Measurements from ENCODE around the gene TMEM95. TPM values are rescaled to one million over a fixed set of nuclear protein-coding genes. Genes with fewer than 3 reads are reported as not detected.
A peak's percentile ranks its signal among the peaks of the same experiment; 100 is the strongest.

Gene TMEM95
- polyA plus RNA-seq, 2 donors, result 0.18 TPM; not detected in 1

DNA sequence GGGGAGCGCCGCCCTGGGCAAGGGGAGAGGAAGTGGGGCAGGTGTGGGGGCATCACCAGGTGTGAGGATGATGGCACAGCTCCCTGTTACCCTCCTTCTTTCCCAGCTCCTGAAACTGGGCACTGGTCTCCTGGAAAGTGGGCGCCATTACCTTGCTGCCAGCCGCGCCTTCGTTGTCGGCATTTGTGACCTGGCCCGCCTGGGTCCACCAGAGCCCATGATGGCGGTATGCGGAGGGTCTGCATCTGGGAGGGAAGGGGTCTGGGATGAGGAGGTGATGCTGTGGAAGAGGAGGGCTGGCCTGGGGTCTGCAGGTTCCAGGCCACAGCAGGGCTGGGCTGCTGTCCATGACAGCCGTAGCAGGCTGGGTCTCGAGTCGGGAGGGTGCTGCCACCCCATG is 13.1 kb upstream of the TMEM95 start:
- Histone ChIP-seq H3K4me1 (ENCODE audit: control insufficient read depth in 2 of 2, insufficient read depth in 2 of 2, low read length in 1 of 2) (no peaks in the 10 kb centered on the region), H3K4me3 (ENCODE audit: low read depth in 1 of 2, low read length in 2 of 2) (no peak overlapping the region), H3K9me3 (ENCODE audit: control insufficient read depth in 2 of 2, insufficient read depth in 1 of 2, low read depth in 1 of 2, low read length in 1 of 2) (no peaks in the 10 kb centered on the region), H3K27me3 (ENCODE audit: control insufficient read depth in 1 of 2, insufficient read depth in 2 of 2, low read length in 2 of 2) (no peaks in the 10 kb centered on the region), H3K36me3 (ENCODE audit: control insufficient read depth in 2 of 2, insufficient read depth in 2 of 2, low read length in 1 of 2) (no peaks in the 10 kb centered on the region), H3K27ac (ENCODE audit: low read depth in 2 of 2, low read length in 1 of 2) (no peak overlapping the region)
- 91 to 92% methylated on average over 13 of the region's 13 CpGs for WGBS, 2 donors

DNA sequence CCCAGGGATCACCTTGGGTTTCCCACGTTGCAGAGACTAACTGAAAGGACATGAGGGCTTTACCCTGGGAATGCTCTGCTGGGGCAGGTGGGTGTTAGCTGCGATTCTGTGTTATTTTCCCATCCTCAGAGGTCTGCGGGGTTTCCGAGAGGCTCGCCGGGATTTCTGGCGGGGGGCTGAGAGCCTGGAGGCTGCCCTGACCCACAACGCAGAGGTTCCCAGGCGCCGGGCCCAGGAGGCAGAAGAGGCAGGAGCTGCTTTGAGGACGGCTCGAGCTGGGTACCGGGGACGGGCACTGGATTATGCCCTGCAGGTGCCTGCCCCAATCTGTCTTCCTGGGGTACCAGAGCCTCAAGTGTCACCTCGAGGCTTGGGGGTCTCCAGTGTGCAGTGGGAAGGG is 11.7 kb upstream of the TMEM95 start:
- no peaks in the 10 kb centered on the region for H3K4me1 ChIP-seq (ENCODE audit: control insufficient read depth in 2 of 2, insufficient read depth in 2 of 2, low read length in 1 of 2)
- H3K9me3 ChIP-seq (ENCODE audit: control insufficient read depth in 2 of 2, insufficient read depth in 1 of 2, low read depth in 1 of 2, low read length in 1 of 2), result no peaks in the 10 kb centered on the region
- H3K4me3 ChIP-seq (ENCODE audit: low read depth in 1 of 2, low read length in 2 of 2), result no peak overlapping the region
- H3K27ac ChIP-seq (ENCODE audit: low read depth in 2 of 2, low read length in 1 of 2), result no peak overlapping the region
- no peaks in the 10 kb centered on the region for H3K27me3 ChIP-seq (ENCODE audit: control insufficient read depth in 1 of 2, insufficient read depth in 2 of 2, low read length in 2 of 2)
- 68% methylated on average over 15 of the region's 15 CpGs for WGBS, 2 donors
- peaks cover 0 to 5% of the 10 kb centered on the region in 2 donors for H3K36me3 ChIP-seq (ENCODE audit: control insufficient read depth in 2 of 2, insufficient read depth in 2 of 2, low read length in 1 of 2)

- H3K4me1 ChIP-seq (ENCODE audit: control insufficient read depth in 2 of 2, insufficient read depth in 2 of 2, low read length in 1 of 2), result peaks cover 0 to 5% of the 10 kb centered on the region in 2 donors
- no peak overlapping the region for H3K4me3 ChIP-seq (ENCODE audit: low read depth in 1 of 2, low read length in 2 of 2)
- H3K9me3 ChIP-seq (ENCODE audit: control insufficient read depth in 2 of 2, insufficient read depth in 1 of 2, low read depth in 1 of 2, low read length in 1 of 2), result no peaks in the 10 kb centered on the region
- no peak overlapping the region for H3K27ac ChIP-seq (ENCODE audit: low read depth in 2 of 2, low read length in 1 of 2)
- H3K27me3 ChIP-seq (ENCODE audit: control insufficient read depth in 1 of 2, insufficient read depth in 2 of 2, low read length in 2 of 2), result no peaks in the 10 kb centered on the region
- peaks cover 0 to 5% of the 10 kb centered on the region in 2 donors for H3K36me3 ChIP-seq (ENCODE audit: control insufficient read depth in 2 of 2, insufficient read depth in 2 of 2, low read length in 1 of 2)
- 68 to 79% methylated on average over 18 of the region's 18 CpGs for WGBS, 2 donors
Observed at GRCh38 chr17:7346761-7347614, 8.0 kb upstream of the TMEM95 start.

DNA sequence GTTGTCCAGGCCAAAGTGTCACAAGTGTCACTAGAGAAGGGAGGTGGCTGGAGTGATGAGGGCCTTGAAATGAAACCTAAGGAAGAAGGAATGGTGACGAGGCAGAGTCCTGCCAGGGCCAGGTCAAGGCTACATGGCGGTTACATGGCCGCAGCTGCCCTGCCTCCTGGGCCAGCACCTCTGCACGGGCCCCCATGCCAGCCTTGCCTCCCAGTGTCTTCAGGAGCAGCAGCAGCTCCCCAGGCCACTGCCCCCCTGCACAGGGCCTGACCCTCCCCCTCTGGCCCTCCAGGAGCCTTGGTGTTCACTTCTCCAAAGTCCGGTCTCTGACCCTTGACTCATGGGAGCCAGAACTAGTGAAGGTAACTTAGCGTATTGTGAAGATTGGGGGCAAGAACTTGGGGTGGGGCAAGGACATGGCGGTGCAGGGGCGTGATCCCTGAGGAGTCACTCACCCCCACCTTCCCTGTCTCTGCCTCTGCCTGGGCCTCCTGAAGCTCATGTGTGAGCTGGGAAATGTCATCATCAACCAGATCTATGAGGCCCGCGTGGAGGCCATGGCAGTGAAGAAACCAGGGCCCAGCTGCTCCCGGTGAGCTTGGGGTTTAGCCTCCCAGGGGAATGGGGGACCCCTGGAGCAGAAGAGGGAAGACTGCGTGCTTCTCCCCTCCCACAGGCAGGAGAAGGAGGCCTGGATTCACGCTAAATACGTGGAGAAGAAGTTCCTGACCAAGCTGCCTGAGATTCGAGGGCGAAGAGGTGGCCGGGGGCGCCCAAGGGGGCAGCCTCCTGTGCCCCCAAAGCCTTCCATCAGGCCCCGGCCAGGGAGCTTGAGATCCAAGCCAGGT is 7.1 kb upstream of the TMEM95 start:
- 69 to 70% methylated on average over 19 of the region's 19 CpGs for WGBS, 2 donors
- H3K27ac ChIP-seq (ENCODE audit: low read depth in 2 of 2, low read length in 1 of 2), result no peak overlapping the region
- H3K4me1 ChIP-seq (ENCODE audit: control insufficient read depth in 2 of 2, insufficient read depth in 2 of 2, low read length in 1 of 2), result peaks cover 2 to 6% of the 10 kb centered on the region in 2 donors
- H3K4me3 ChIP-seq (ENCODE audit: low read depth in 1 of 2, low read length in 2 of 2), result no peak overlapping the region
- H3K36me3 ChIP-seq (ENCODE audit: control insufficient read depth in 2 of 2, insufficient read depth in 2 of 2, low read length in 1 of 2), result peaks cover 0 to 5% of the 10 kb centered on the region in 2 donors
- H3K9me3 ChIP-seq (ENCODE audit: control insufficient read depth in 2 of 2, insufficient read depth in 1 of 2, low read depth in 1 of 2, low read length in 1 of 2), result no peaks in the 10 kb centered on the region
- H3K27me3 ChIP-seq (ENCODE audit: control insufficient read depth in 1 of 2, insufficient read depth in 2 of 2, low read length in 2 of 2), result no peaks in the 10 kb centered on the region

GRCh38 chr17:7348478-7349242 is 6.3 kb upstream of the TMEM95 start:
- H3K27me3 ChIP-seq (ENCODE audit: control insufficient read depth in 1 of 2, insufficient read depth in 2 of 2, low read length in 2 of 2), result no peaks in the 10 kb centered on the region
- H3K4me1 ChIP-seq (ENCODE audit: control insufficient read depth in 2 of 2, insufficient read depth in 2 of 2, low read length in 1 of 2), result peaks cover 10 to 11% of the 10 kb centered on the region in 2 donors
- H3K36me3 ChIP-seq (ENCODE audit: control insufficient read depth in 2 of 2, insufficient read depth in 2 of 2, low read length in 1 of 2), result peaks cover 0 to 5% of the 10 kb centered on the region in 2 donors
- no peak overlapping the region for H3K4me3 ChIP-seq (ENCODE audit: low read depth in 1 of 2, low read length in 2 of 2)
- no peaks in the 10 kb centered on the region for H3K9me3 ChIP-seq (ENCODE audit: control insufficient read depth in 2 of 2, insufficient read depth in 1 of 2, low read depth in 1 of 2, low read length in 1 of 2)
- no peak overlapping the region for H3K27ac ChIP-seq (ENCODE audit: low read depth in 2 of 2, low read length in 1 of 2)
- 65 to 72% methylated on average over 17 to 19 of the region's 19 CpGs for WGBS, 2 donors

DNA sequence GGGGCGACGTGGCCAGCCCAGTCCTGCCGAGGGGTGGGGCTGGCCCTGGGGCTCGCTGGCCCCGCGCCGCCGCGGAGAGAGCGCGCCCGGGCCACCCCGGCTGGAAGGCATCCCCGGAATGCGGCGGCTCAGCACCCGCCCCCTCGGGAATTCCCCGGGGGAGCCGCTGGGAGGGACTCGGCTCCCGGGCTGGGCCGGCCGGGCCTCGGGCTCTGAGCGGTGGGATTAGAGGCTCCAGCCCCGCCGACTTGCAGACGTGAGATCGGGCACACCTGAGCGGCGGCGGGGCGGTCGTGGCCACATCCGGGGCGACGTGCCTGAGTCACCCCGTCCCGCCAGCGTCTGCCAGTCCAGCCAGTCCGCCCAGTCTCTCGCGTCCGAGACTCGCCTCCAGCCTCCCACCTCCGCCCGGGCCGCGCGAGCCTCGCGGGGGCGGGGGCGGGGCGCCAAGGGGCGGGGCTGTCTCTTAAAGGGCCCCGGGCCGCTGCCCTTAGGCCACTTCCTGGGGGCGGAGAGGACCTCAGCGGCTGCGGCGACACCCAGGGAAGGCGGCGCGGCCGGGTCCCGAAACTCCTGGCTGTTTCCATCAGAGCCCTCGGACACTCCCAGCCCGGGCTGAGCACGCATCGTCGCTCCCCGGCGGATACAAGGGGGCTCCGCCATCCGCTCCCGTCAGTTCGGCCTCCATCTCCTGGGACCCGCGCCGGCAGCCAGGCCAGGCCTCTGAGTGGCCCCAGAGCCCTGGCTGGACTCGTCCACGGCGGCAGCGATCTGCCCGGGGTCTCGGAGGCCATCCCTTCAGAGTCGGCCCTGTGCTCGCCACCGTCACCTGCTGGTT is 3.1 kb upstream of the TMEM95 start, which contains the start of gene KCTD11:
Gene KCTD11 (plus strand): TSS at position 498 of the 838 bp plus-strand sequence.
- Histone ChIP-seq H3K27me3 (ENCODE audit: control insufficient read depth in 1 of 2, insufficient read depth in 2 of 2, low read length in 2 of 2) (no peaks in the 10 kb centered on the region), H3K4me1 (ENCODE audit: control insufficient read depth in 2 of 2, insufficient read depth in 2 of 2, low read length in 1 of 2) (peaks cover 11 to 26% of the 10 kb centered on the region in 2 donors), H3K27ac (ENCODE audit: low read depth in 2 of 2, low read length in 1 of 2) (peak within 1 kb of the TSS; percentile 93 to 99), H3K36me3 (ENCODE audit: control insufficient read depth in 2 of 2, insufficient read depth in 2 of 2, low read length in 1 of 2) (peaks cover 0 to 8% of the 10 kb centered on the region in 2 donors), H3K4me3 (ENCODE audit: low read depth in 1 of 2, low read length in 2 of 2) (peak within 1 kb of the TSS; percentile 79), H3K9me3 (ENCODE audit: control insufficient read depth in 2 of 2, insufficient read depth in 1 of 2, low read depth in 1 of 2, low read length in 1 of 2) (no peaks in the 10 kb centered on the region)
- WGBS, 2 donors, result 1% methylated on average over 74 to 91 of the region's 91 CpGs

GRCh38 chr17:7352503-7352889 is 2.5 kb upstream of the TMEM95 start:
- H3K27ac ChIP-seq (ENCODE audit: low read depth in 2 of 2, low read length in 1 of 2), result peak overlapping the region; percentile 93 to 99

GRCh38 chr17:7352910-7353635 is 1.9 kb upstream of the TMEM95 start:
- peaks cover 0 to 4% of the 10 kb centered on the region in 2 donors for H3K36me3 ChIP-seq (ENCODE audit: control insufficient read depth in 2 of 2, insufficient read depth in 2 of 2, low read length in 1 of 2)
- 89 to 91% methylated on average over 37 of the region's 37 CpGs for WGBS, 2 donors
- peak overlapping the region; percentile 79 for H3K4me3 ChIP-seq (ENCODE audit: low read depth in 1 of 2, low read length in 2 of 2)
- peaks cover 11 to 26% of the 10 kb centered on the region in 2 donors for H3K4me1 ChIP-seq (ENCODE audit: control insufficient read depth in 2 of 2, insufficient read depth in 2 of 2, low read length in 1 of 2)
- peak overlapping the region; percentile 93 to 99 for H3K27ac ChIP-seq (ENCODE audit: low read depth in 2 of 2, low read length in 1 of 2)
- no peaks in the 10 kb centered on the region for H3K27me3 ChIP-seq (ENCODE audit: control insufficient read depth in 1 of 2, insufficient read depth in 2 of 2, low read length in 2 of 2)
- H3K9me3 ChIP-seq (ENCODE audit: control insufficient read depth in 2 of 2, insufficient read depth in 1 of 2, low read depth in 1 of 2, low read length in 1 of 2), result no peaks in the 10 kb centered on the region

More at GRCh38 chr17:7352503-7352889, 2.5 kb upstream of the TMEM95 start:
- H3K4me1 ChIP-seq (ENCODE audit: control insufficient read depth in 2 of 2, insufficient read depth in 2 of 2, low read length in 1 of 2), result peaks cover 11 to 26% of the 10 kb centered on the region in 2 donors
- H3K4me3 ChIP-seq (ENCODE audit: low read depth in 1 of 2, low read length in 2 of 2), result peak overlapping the region; percentile 79
- no peaks in the 10 kb centered on the region for H3K27me3 ChIP-seq (ENCODE audit: control insufficient read depth in 1 of 2, insufficient read depth in 2 of 2, low read length in 2 of 2)
- WGBS, 2 donors, result 26% methylated on average over 10 of the region's 10 CpGs
- no peaks in the 10 kb centered on the region for H3K9me3 ChIP-seq (ENCODE audit: control insufficient read depth in 2 of 2, insufficient read depth in 1 of 2, low read depth in 1 of 2, low read length in 1 of 2)
- peaks cover 0 to 6% of the 10 kb centered on the region in 2 donors for H3K36me3 ChIP-seq (ENCODE audit: control insufficient read depth in 2 of 2, insufficient read depth in 2 of 2, low read length in 1 of 2)

Data from esophagus (tissue), 2 donors.